Ovary (tissue), 3 donors: ENCODE results near the gene PIK3R5.

Experiments used
- POLR2A ChIP-seq: fragments of 450-650 bp; IDR thresholded peaks from one replicate; pipeline ENCODE4 v1.6.1; 2017; ENCODE audit warnings: antibody characterized with exemption, mild to moderate bottlenecking, moderate library complexity
- TF ChIP-seq, protein P1 (sequence below), 3 donors: fragments of 450-650 bp in 2 of 3; fragments of 200-600 bp in 1 of 3; IDR thresholded peaks; one replicate each; pipeline versions ENCODE4 v1.5.1 to v1.8.0; 2016 to 2022; ENCODE audit warnings: antibody characterized with exemption in 3 of 3, mild to moderate bottlenecking in 1 of 3
- donor health status: DM: no; HTN: no; CAD: no.

GRCh38 chr17:8865385-8865784 lies 100.1 kb downstream of the PIK3R5 start:
- no peak for TF ChIP-seq POLR2A
- TF ChIP-seq, protein P1, sequence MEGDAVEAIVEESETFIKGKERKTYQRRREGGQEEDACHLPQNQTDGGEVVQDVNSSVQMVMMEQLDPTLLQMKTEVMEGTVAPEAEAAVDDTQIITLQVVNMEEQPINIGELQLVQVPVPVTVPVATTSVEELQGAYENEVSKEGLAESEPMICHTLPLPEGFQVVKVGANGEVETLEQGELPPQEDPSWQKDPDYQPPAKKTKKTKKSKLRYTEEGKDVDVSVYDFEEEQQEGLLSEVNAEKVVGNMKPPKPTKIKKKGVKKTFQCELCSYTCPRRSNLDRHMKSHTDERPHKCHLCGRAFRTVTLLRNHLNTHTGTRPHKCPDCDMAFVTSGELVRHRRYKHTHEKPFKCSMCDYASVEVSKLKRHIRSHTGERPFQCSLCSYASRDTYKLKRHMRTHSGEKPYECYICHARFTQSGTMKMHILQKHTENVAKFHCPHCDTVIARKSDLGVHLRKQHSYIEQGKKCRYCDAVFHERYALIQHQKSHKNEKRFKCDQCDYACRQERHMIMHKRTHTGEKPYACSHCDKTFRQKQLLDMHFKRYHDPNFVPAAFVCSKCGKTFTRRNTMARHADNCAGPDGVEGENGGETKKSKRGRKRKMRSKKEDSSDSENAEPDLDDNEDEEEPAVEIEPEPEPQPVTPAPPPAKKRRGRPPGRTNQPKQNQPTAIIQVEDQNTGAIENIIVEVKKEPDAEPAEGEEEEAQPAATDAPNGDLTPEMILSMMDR (IDR thresholded peaks at IDR 0.05): no peak
